OCI-LY1 (cell line): ENCODE data around the gene DOCK10.

Experiments
- H2AFZ ChIP-seq: fragments of 200-600 bp; sonication (generic), shearing (Covaris generic); 2 replicates; pipeline ENCODE4 v1.6.0; 2014; ENCODE audit warnings: antibody characterized with exemption, mild to moderate bottlenecking, low read length
- H3F3A ChIP-seq: fragments of 200-600 bp; sonication (generic), shearing (Covaris generic); 2 replicates; pipeline ENCODE4 v1.6.0; 2014; ENCODE audit warnings: mild to moderate bottlenecking, antibody characterized with exemption, low read length, moderate library complexity; ENCODE audit not compliant: insufficient read depth
- H3K27ac ChIP-seq: fragments of 200-600 bp; sonication (generic); 2 replicates; pipeline ENCODE4 v1.5.1; 2014; ENCODE audit warnings: low read length, mixed run types, mild to moderate bottlenecking, low read depth; ENCODE audit not compliant: poor library complexity, severe bottlenecking
- H3K27me3 ChIP-seq: fragments of 200-600 bp; sonication (generic); 2 replicates; pipeline ENCODE4 v1.6.0; 2014; ENCODE audit warnings: antibody characterized with exemption, mild to moderate bottlenecking, low read length, moderate library complexity; ENCODE audit not compliant: insufficient read depth
- H3K36me3 ChIP-seq: fragments of 200-600 bp; sonication (generic); 2 replicates; pipeline ENCODE4 v1.6.1; 2014; ENCODE audit warnings: mild to moderate bottlenecking, antibody characterized with exemption, low read length, moderate library complexity, mixed read lengths; ENCODE audit not compliant: insufficient read depth
- H3K4me1 ChIP-seq: fragments of 200-600 bp; sonication (generic); 2 replicates; pipeline ENCODE4 v1.5.1; 2014; ENCODE audit warnings: mild to moderate bottlenecking, low read length, moderate library complexity; ENCODE audit not compliant: insufficient read depth, severe bottlenecking
- H3K4me2 ChIP-seq: fragments of 200-600 bp; sonication (generic), shearing (Covaris generic); 2 replicates; pipeline ENCODE4 v1.6.1; 2014; ENCODE audit warnings: low read length
- H3K4me3 ChIP-seq: fragments of 200-600 bp; sonication (generic); 2 replicates; pipeline ENCODE4 v1.5.1; 2014; ENCODE audit warnings: low read length, low read depth, mild to moderate bottlenecking, mixed read lengths; ENCODE audit not compliant: poor library complexity, severe bottlenecking
- H3K79me2 ChIP-seq: fragments of 200-600 bp; shearing (Covaris generic); 2 replicates; pipeline ENCODE4 v1.6.1; 2016; ENCODE audit warnings: mixed run types, low read length, mixed read lengths; ENCODE audit not compliant: insufficient read depth
- H3K9ac ChIP-seq: fragments of 200-600 bp; sonication (generic), shearing (Covaris generic); 2 replicates; pipeline ENCODE4 v1.6.1; 2014; ENCODE audit warnings: mild to moderate bottlenecking, low read length, mixed read lengths
- H3K9me2 ChIP-seq: fragments of 200-600 bp; sonication (generic), shearing (Covaris generic); 2 replicates; pipeline ENCODE4 v1.6.1; 2014; ENCODE audit warnings: low read depth, mild to moderate bottlenecking, low read length, mixed read lengths
- H3K9me3 ChIP-seq: fragments of 200-600 bp; shearing (Covaris generic); 2 replicates; pipeline ENCODE4 v1.6.1; 2014; ENCODE audit warnings: low read length, mixed read lengths
- H4K20me1 ChIP-seq: fragments of 200-600 bp; sonication (generic), shearing (Covaris generic); 2 replicates; pipeline ENCODE4 v1.6.0; 2016; ENCODE audit warnings: mild to moderate bottlenecking, low read length; ENCODE audit not compliant: insufficient read depth
- EZH2 ChIP-seq: fragments of 200-600 bp; sonication (generic), shearing (Covaris generic); IDR thresholded peaks from 2 replicates; pipeline ENCODE4 v1.8.0; 2017; ENCODE audit warnings: borderline replicate concordance, mixed run types, mild to moderate bottlenecking, antibody characterized with exemption, low read length, moderate library complexity, mixed read lengths
- TF ChIP-seq, protein P1 (sequence below): fragments of 200-600 bp; sonication (generic), shearing (Covaris generic); IDR thresholded peaks from 2 replicates; pipeline ENCODE4 v1.5.1; 2017; ENCODE audit warnings: mild to moderate bottlenecking, antibody characterized with exemption, low read length, moderate library complexity, mixed read lengths

The DOCK10 gene

DNA sequence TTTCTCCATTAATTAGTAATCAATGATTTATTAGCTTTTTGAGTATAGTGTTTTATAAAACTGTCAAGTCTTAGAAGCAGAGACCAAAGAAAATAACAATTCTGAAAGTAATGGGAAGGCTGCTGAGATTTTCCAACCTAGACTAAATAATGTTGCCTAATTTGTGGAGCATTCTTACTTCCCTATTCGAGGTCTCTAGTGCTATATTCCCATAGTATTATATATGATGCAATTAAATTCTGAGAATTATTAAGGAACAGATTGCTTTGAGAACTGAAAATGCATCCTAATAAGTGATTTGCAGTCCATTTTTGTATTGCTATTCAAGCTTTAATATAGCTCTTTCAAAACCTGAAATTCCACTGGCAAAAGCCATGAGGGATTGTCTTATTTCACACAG, 27.7 kb upstream of the DOCK10 start:
- Histone ChIP-seq H3K4me2 (no peak overlapping the region), H3K9ac (no peak overlapping the region), H3K4me1 (no peaks in the 10 kb centered on the region), H3K9me2 (no peaks in the 10 kb centered on the region), H3K79me2 (no peaks in the 10 kb centered on the region), H3F3A (no peaks in the 10 kb centered on the region), H3K9me3 (no peaks in the 10 kb centered on the region), H2AFZ (no peak overlapping the region), H3K27me3 (no peaks in the 10 kb centered on the region), H4K20me1 (no peaks in the 10 kb centered on the region), H3K36me3 (no peaks in the 10 kb centered on the region), H3K27ac (no peak overlapping the region), H3K4me3 (no peak overlapping the region)
- TF ChIP-seq, protein P1, sequence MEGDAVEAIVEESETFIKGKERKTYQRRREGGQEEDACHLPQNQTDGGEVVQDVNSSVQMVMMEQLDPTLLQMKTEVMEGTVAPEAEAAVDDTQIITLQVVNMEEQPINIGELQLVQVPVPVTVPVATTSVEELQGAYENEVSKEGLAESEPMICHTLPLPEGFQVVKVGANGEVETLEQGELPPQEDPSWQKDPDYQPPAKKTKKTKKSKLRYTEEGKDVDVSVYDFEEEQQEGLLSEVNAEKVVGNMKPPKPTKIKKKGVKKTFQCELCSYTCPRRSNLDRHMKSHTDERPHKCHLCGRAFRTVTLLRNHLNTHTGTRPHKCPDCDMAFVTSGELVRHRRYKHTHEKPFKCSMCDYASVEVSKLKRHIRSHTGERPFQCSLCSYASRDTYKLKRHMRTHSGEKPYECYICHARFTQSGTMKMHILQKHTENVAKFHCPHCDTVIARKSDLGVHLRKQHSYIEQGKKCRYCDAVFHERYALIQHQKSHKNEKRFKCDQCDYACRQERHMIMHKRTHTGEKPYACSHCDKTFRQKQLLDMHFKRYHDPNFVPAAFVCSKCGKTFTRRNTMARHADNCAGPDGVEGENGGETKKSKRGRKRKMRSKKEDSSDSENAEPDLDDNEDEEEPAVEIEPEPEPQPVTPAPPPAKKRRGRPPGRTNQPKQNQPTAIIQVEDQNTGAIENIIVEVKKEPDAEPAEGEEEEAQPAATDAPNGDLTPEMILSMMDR = no peak
- no peak for TF ChIP-seq EZH2

- H3F3A ChIP-seq = no peaks in the 10 kb centered on the region
- H3K27ac ChIP-seq = no peak overlapping the region
- H3K4me2 ChIP-seq = no peak overlapping the region
- no peaks in the 10 kb centered on the region for H3K36me3 ChIP-seq
- no peaks in the 10 kb centered on the region for H3K4me1 ChIP-seq
- no peaks in the 10 kb centered on the region for H3K79me2 ChIP-seq
- H3K9me2 ChIP-seq = no peaks in the 10 kb centered on the region
- no peak overlapping the region for H3K4me3 ChIP-seq
- H3K9ac ChIP-seq = no peak overlapping the region
- no peak overlapping the region for H2AFZ ChIP-seq
- no peaks in the 10 kb centered on the region for H4K20me1 ChIP-seq
- no peaks in the 10 kb centered on the region for H3K9me3 ChIP-seq
- TF ChIP-seq, protein P1 = no peak
- TF ChIP-seq EZH2 = no peak
- no peaks in the 10 kb centered on the region for H3K27me3 ChIP-seq
These were observed 27.2 kb upstream of the DOCK10 start for GRCh38 chr2:225069477-225069876.

- Histone ChIP-seq H3K27me3 (no peaks in the 10 kb centered on the region), H3K9ac (no peak overlapping the region), H2AFZ (no peak overlapping the region), H3K4me3 (no peak overlapping the region), H3K79me2 (no peaks in the 10 kb centered on the region), H3K9me2 (no peaks in the 10 kb centered on the region), H3F3A (no peaks in the 10 kb centered on the region), H3K4me1 (no peaks in the 10 kb centered on the region), H3K27ac (no peak overlapping the region), H4K20me1 (no peaks in the 10 kb centered on the region), H3K9me3 (no peaks in the 10 kb centered on the region), H3K4me2 (no peak overlapping the region), H3K36me3 (no peaks in the 10 kb centered on the region)
- TF ChIP-seq, protein P1 = no peak
- TF ChIP-seq EZH2 = no peak
These were observed 23.6 kb upstream of the DOCK10 start for GRCh38 chr2:225065882-225066281.
